COLO668 (cell line): ENCODE results near the gene MKNK1.

ENCODE experiments used
- DNase-seq: peaks from one replicate; lab custom pipeline; 2025; ENCODE audit not compliant: unreplicated experiment; lab: John Stamatoyannopoulos, UW

MKNK1 gene

DNA sequence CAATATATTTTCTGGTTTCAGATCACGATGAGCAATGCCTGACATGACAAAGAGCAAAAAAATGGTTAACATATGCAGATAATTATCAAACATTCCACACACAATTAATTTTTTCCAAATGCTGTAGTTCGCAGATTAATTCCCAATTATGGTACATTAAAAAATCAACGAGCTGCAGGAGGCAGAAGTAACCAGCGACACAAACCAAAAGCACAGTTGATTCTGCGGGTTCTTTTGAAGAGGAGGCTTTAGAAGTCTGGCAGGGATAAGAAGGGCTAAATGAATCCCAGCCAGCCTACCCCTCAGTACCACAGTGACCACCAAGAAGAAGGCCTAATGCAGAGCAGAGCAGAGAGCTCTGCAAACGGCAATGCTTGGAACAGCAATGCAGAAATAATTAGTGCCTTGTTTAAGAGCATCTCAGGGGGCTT, 35.6 kb downstream of the MKNK1 start:
- no peak for DNase-seq

DNA sequence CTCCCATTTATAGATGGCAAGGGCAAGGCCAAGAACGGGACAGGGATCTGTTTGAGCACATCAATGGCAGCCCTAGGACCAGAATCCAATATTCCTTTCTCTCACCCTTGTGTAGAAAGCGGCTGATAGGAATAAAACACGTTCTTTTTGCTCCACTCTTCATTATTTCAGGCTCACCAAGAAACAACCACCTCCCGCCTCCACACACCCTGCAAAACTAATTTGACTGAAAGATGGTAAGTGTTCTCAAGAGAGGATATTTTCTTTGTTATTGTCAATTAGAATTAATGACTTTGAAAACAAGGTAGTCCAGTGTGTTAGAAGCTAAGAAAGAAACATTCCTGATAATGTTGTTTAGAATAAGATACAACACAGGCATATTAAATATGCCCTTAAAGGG, 40.7 kb downstream of the MKNK1 start:
- DNase-seq = no peak

- DNase-seq = no peak
Measured at GRCh38 chr1:46562498-46562897, 41.6 kb downstream of the MKNK1 start.

GRCh38 chr1:46558966-46559365, 45.1 kb downstream of the MKNK1 start:
- DNase-seq = no peak

DNA sequence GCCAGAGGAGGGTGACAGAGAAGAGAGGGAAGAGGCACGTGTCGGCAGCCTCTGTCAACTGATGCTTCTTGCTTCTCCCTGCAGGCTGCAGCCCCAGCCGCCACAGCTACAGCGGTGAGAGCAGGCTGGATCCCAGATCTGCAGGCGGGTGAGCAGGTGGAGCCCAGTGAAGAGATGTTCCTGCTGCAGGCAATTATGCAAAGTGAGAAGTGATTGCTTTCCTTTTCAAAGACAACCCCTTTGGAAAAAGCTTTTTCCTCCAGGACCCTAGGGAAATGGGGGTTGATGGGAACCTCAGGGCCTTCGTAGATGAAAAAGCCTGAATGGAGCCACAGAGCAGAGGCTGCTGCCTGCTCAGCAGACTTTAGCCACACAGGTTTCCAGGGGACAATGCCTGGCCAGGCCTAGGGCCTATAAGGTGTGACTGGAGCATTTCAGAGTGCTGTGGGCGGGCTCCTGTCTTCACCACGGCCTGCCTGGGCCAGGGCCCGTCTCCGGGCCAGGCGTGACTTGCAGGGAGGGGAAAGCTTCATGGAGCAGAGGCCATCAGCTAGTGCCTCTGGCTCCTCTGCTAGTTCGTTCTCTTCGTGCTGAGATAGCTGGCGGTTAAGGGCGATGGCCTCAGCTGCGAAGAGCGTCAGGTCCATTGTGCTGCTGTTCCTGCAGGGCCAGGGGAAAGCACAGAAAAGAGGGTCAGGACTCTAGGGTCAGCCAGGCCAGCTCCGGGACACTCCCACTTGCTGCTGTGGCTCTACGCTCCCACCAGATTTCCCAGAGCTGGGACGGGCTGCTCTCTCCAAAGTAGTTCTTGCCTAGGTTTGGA, 45.7 kb downstream of the MKNK1 start:
- DNase-seq = no peak

DNA sequence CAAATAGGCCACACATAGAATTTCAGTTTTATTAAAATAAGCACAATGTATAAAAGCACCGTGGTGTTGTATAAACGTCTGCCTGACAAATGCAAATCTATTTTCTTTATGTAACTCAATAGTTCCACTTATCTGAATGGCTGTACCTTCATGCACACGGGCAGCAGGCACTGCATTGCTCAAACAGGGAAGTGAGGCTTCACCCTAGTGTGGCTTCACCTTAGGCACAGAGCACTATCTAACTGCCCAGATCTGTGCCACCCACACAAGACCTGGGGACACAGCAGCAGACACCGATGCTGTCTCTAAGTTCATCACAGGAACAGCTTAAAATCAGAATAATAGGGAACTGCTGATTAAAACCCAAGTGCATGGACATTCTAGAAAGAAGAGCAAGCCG, 46.7 kb downstream of the MKNK1 start:
- DNase-seq = no peak

GRCh38 chr1:46556822-46557221, 47.2 kb downstream of the MKNK1 start:
- no peak for DNase-seq

DNA sequence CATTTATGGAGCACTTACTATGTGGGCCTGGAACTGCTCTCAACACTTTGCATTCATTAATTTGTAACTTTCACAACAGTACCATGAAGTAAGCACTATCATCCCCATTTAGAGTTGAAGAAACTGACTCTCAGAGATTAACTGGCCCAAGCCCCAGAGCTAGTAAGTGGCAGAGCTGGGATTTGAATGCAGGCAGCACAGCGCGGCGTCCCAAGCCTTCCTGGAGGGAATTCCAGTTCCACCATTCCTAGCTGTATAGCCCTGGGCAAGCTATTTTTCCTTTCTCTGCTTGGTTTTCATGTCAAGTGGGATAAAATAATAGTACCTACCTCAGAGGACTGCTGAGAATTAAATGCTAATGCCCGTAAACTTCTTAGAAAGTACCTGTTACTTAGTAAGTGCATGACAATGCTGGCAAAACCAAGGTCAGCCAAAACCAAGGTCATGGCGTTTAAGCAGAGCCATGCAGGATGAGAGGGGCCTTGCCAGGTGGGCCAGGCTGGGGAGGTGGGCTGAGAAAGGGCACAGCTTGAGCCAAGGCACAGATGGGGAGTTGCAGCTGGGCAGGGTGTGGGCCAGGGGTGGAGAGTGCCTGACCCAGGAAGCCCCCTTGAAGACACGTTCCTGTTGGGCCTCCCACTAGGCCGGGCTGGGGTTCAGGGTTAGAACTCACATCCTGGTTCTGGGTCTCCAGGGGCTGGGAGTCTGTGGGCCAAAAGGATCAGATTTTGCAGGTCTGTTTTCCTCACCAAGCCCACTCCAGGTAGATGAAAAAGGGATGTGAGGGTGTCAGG, 48.0 kb downstream of the MKNK1 start:
- DNase-seq = no peak

DNA sequence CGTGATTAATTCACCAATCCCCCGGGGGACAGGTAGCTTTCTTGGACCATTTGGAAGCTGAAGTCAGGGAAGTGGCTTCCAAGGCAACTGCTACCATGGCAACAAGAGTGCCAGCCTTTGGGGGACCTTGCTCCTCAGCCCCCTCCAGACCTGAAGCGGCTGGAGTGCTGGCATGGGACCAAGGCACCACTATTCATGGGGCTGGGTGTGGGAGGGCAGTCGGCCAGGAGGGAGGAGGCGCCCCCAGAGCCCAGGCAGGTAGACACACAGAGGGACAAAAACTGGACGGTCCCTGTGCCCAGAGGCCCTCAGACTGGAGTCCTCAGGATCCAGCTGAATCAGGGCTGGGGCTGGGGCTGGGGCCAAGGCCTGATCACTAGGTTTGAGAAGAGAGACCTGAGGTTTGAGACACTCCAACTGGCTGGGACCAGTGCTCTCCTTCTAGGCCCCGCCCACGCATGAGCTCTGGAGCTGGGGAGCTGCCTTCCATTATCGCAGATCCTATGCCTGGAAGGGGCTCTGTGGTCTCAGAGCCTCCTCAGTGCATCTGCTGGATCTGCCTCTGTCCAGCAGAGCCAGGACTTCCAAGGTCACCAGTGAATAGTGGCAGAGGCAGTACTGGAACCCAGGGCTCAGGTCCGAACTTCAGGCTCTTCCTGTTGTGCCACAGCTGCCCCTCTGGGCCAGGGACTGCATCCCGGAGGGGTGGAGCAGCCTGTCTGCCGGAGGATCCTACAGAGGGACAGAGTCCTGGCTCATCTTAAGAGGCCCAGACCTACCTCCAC, 49.3 kb downstream of the MKNK1 start:
- DNase-seq = no peak

DNA sequence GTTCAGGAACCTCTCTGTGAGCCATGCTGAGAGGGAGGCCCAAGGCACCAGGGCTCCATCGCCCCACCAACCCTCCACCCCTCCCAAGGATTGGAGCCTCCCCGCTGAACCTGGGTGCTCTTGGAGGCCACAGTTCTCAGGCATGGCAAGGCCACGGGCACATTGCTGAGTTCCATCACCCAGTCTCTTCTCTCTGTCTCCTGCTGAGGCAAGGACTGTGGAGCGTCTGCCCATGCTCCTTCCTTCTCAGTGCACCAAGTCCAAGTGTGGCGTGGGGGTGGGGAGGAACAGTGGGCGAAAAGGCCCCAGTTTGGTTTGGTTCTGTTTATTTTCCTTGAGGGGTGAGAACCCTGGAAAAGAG, 49.9 kb downstream of the MKNK1 start:
- DNase-seq = no peak

DNA sequence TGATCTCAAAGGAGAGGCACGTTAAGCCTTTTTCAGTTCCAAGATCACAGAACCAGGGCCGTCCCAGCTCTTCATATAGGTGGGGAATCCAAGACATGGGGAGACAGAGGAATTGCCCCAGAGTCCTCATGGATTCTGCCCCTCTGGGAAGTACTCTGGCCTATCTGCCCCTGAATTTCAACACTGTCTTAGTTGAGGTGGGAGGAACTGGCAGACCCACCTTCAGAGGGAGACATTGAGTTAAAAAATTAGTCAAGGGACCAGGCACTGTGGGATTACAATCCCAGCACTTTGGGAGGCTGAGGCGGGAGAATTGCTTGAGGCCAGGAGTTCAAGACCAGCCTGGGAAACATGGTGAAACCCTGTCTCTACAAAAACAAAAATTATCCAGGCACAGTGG, 50.6 kb downstream of the MKNK1 start:
- DNase-seq = no peak

GRCh38 chr1:46552357-46553237, 51.5 kb downstream of the MKNK1 start:
- DNase-seq = no peak

- no peak for DNase-seq
Measured at GRCh38 chr1:46551597-46552095, 52.4 kb downstream of the MKNK1 start, which contains the start of gene KNCN. KNCN (minus strand) TSS chr1:46551647; CDS start chr1:46551215, 432 bp downstream.

DNA sequence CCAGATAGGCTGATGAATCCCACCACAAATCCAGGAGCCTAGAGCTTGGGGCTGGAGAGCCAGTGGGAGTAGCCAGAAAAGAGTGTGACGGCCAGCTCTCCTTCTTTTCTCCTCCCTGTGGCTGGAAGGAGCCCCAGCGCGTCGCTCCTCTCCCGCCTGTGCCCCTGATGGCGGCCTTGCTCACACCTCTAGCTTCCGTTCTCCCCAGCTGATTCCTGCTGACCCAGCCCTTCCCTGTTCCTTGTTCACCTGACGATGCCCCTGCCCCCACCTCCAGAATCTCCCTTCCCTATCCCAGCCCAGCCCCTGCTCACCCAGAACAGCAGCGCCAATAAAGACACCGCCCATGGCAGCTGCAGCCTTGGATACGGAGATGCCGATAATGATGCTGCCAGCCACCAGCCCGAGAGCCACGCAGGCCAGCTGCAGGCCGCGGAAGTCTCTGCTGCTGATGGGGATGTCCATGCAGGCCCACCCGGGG, 53.3 kb downstream of the MKNK1 start:
- peak; percentile 83 for DNase-seq

DNA sequence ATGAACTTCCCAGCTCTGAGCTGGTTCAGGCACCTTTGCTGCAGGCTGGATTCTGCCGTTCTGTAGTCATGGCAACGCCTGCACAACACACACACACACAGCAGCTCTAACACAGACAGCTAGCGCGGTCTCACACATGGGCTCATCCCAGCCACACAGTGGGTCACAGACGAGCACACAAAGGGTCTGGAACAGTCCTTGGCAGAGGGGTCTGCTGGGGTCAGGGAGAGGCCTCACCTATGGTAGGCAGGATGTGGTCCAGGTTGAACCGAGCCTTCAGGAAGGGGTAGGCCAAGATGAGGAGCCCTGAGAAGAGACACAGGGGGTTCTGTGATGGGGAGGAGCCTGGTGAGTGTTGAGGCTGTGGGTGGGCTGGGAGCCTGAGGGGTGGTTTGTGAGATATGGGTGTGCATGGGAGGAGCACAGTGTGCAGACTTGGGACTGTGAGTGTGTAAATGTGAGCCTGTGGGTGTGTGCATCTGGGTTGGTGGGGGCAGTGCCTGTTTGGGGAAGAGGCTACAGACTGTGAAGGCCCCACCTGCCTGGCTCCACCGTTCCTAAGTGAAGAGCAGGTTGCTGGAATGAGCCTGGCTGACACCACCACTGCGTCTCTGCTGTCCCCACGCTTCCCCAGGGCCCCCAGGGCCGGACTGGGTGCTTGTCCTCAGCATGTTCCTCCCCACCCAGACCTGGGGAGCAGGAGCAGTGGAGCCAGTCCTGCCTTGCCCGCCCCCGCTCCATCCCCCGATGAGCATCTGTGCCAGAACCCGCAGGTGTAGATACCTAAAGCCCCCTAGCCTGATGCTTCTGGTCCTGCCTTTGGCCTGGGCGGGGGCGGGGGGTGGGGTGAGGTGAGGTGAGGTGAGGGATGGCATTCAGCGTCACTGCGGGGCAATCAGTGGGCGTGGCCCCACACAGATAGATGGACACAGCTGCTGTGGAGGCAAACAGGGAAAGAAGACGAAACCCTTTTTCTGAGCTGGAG, 54.1 kb downstream of the MKNK1 start:
- DNase-seq = peak; percentile 86

DNA sequence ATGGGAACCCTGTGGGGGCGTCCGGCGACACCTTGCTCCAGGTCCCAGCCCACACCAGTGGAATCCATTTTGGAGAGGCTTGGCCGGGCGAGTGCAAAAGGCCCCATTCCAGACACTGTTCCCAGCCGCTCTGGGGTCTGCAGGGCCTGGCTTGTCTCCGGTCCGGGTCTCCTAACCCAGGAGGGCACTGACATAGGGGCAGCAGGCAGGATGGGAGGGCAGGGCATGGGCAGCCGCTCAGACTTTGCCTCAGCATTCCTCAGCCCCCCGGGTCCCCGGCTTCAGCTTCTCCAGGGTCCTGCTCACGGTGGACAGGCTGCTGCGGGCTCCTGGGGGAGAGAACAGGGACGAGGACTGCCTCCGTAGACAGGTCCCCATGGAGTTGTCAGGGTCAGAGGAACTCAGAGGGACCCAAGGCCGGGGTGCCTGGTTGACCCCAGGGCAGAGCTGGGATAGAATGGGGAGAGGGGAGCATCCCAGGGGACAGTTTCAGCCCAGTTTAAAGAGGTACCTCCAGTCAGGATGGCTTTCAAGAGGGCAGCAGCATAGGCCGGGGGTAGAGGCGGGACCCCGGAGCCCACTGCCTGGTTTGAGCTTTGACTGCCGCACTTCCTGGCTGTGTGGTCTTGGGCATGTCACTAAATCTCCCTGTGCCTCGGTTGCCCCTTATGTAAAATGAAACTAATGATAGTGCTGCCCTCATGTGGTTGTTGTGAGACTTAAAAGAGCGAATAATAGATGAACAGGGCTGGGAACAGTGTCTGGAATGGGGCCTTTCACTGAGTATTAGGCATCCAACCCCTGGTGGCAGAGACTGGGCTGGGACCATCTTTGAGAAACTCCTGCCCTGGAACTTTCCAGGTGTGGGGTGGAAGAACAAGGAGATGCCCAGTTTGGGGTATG, 56.3 kb downstream of the MKNK1 start:
- DNase-seq = no peak

DNA sequence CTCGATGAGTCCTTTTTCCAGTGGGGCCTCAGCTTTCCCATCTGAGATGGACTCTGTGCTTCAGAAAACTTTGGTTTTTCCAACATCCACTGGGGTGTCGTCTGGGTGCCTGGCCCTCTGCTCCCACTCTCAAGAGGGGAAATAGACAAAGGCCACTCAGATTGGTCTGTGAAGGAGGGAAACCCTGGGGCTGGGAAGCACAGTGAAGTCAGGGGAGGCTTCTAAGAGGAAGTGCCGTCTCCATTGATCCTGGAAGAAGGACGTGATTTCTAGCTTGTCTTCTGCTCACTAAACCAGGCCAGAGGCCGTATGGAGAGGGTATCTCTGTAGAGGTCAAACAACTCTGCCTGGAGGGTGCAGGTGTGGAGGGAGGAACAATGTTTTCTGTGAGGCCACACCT, 57.9 kb downstream of the MKNK1 start:
- DNase-seq = no peak

- DNase-seq = no peak
Measured at GRCh38 chr1:46545784-46546183, 58.3 kb downstream of the MKNK1 start.
